Loucy (cell line): Measurements from ENCODE around the gene TCEAL3.

Source experiments
- H2AFZ ChIP-seq: fragments of 200-600 bp; sonication (generic); 2 replicates; pipeline ENCODE4 v1.6.0; 2016; ENCODE audit warnings: antibody characterized with exemption, mild to moderate bottlenecking, low read length, moderate library complexity
- H3F3A ChIP-seq: fragments of 200-600 bp; 2 replicates; pipeline ENCODE4 v1.6.0; 2016; ENCODE audit warnings: antibody characterized with exemption, low read depth, mild to moderate bottlenecking
- H3K27me3 ChIP-seq: fragments of 200-600 bp; sonication (generic); 2 replicates; pipeline ENCODE4 v1.6.1; 2014; ENCODE audit warnings: low read length, mild to moderate bottlenecking; ENCODE audit not compliant: insufficient read depth, poor library complexity, severe bottlenecking
- H3K36me3 ChIP-seq: fragments of 200-600 bp; sonication (generic); 2 replicates; pipeline ENCODE4 v1.6.1; 2016; ENCODE audit warnings: low read length; ENCODE audit not compliant: insufficient read depth
- H3K4me1 ChIP-seq: fragments of 200-600 bp; sonication (generic); 2 replicates; pipeline ENCODE4 v1.5.1; 2014; ENCODE audit warnings: low read length, mild to moderate bottlenecking; ENCODE audit not compliant: insufficient read depth, poor library complexity, severe bottlenecking
- H3K4me2 ChIP-seq: fragments of 200-600 bp; sonication (generic); 2 replicates; pipeline ENCODE4 v1.6.0; 2014; ENCODE audit warnings: antibody characterized with exemption, low read length, low read depth, mild to moderate bottlenecking; ENCODE audit not compliant: poor library complexity, severe bottlenecking
- H3K4me3 ChIP-seq: fragments of 200-600 bp; sonication (generic); 2 replicates; pipeline ENCODE4 v1.5.1; 2014; ENCODE audit warnings: low read length, mild to moderate bottlenecking, mixed read lengths; ENCODE audit not compliant: poor library complexity, severe bottlenecking
- H3K79me2 ChIP-seq: fragments of 200-600 bp; sonication (generic); 2 replicates; pipeline ENCODE4 v1.6.1; 2014; ENCODE audit warnings: low read length; ENCODE audit not compliant: insufficient read depth
- H3K9ac ChIP-seq: fragments of 200-600 bp; sonication (generic); 2 replicates; pipeline ENCODE4 v1.6.0; 2014; ENCODE audit warnings: mild to moderate bottlenecking, low read depth, low read length, moderate library complexity; ENCODE audit not compliant: poor library complexity, severe bottlenecking
- H3K9me2 ChIP-seq: fragments of 200-600 bp; sonication (generic); replicated peaks from 2 replicates; pipeline ENCODE4 v1.6.1; 2016; ENCODE audit warnings: low read depth, low read length, mixed read lengths
- H3K9me3 ChIP-seq: fragments of 200-600 bp; sonication (generic); 2 replicates; pipeline ENCODE4 v1.6.1; 2014; ENCODE audit warnings: mild to moderate bottlenecking, antibody characterized with exemption, low read length, low read depth; ENCODE audit not compliant: insufficient read depth
- H4K20me1 ChIP-seq: fragments of 200-600 bp; sonication (generic); 2 replicates; pipeline ENCODE4 v1.6.0; 2014; ENCODE audit warnings: antibody characterized with exemption, low read length, mild to moderate bottlenecking; ENCODE audit not compliant: insufficient read depth, poor library complexity, severe bottlenecking
- CTCF ChIP-seq: fragments of 200-600 bp; sonication (generic); conservative IDR thresholded peaks from 2 replicates; pipeline ENCODE4 v1.5.1; 2014; ENCODE audit warnings: mild to moderate bottlenecking, antibody characterized with exemption, low read length
- EZH2phosphoT487 ChIP-seq: fragments of 200-600 bp; IDR thresholded peaks from 2 replicates; pipeline ENCODE4 v1.6.1; 2018; ENCODE audit warnings: antibody characterized with exemption, mild to moderate bottlenecking, moderate library complexity, borderline replicate concordance

TCEAL3 gene

GRCh38 chrX:103629318-103630170 is 21.8 kb downstream of the TCEAL3 start:
- H3K4me2 ChIP-seq = peak overlapping the region; percentile 89
- H3K9me2 ChIP-seq = no peaks in the 10 kb centered on the region
- no peaks in the 10 kb centered on the region for H3F3A ChIP-seq
- no peaks in the 10 kb centered on the region for H4K20me1 ChIP-seq
- H3K79me2 ChIP-seq = peaks cover 3% of the 10 kb centered on the region; the same call in 1 of the 2 replicates
- no peaks in the 10 kb centered on the region for H3K9me3 ChIP-seq
- H3K4me3 ChIP-seq = peak overlapping the region; percentile 95
- H3K36me3 ChIP-seq = no peaks in the 10 kb centered on the region
- peak overlapping the region; percentile 92 for H3K9ac ChIP-seq
- no peaks in the 10 kb centered on the region for H3K27me3 ChIP-seq
- peak; percentile 62 for TF ChIP-seq CTCF
- TF ChIP-seq EZH2phosphoT487 = no peak
- peak overlapping the region; percentile 94 for H2AFZ ChIP-seq
- peaks cover 4% of the 10 kb centered on the region for H3K4me1 ChIP-seq

- Histone ChIP-seq H2AFZ (peak overlapping the region; percentile 94; the same call in 1 of the 2 replicates), H3K79me2 (peaks cover 3% of the 10 kb centered on the region; the same call in 1 of the 2 replicates), H3K9me3 (no peaks in the 10 kb centered on the region), H4K20me1 (no peaks in the 10 kb centered on the region), H3K4me1 (peaks cover 4% of the 10 kb centered on the region), H3F3A (no peaks in the 10 kb centered on the region), H3K27me3 (no peaks in the 10 kb centered on the region), H3K9me2 (no peaks in the 10 kb centered on the region), H3K9ac (peak overlapping the region; percentile 92), H3K4me2 (peak overlapping the region; percentile 89), H3K4me3 (peak overlapping the region; percentile 95), H3K36me3 (no peaks in the 10 kb centered on the region)
- TF ChIP-seq EZH2phosphoT487 (no peak), CTCF (no peak)
Observed at GRCh38 chrX:103630171-103630511, 22.4 kb downstream of the TCEAL3 start.

- Histone ChIP-seq H3K27me3 (no peaks in the 10 kb centered on the region), H3K4me2 (no peak overlapping the region), H4K20me1 (no peaks in the 10 kb centered on the region), H3K4me3 (no peak overlapping the region), H3F3A (no peaks in the 10 kb centered on the region), H2AFZ (no peak overlapping the region), H3K9ac (no peak overlapping the region), H3K4me1 (peaks cover 4% of the 10 kb centered on the region), H3K9me2 (no peaks in the 10 kb centered on the region), H3K79me2 (peaks cover 3% of the 10 kb centered on the region; the same call in 1 of the 2 replicates), H3K36me3 (no peaks in the 10 kb centered on the region), H3K9me3 (no peaks in the 10 kb centered on the region)
- TF ChIP-seq CTCF = no peak
- no peak for TF ChIP-seq EZH2phosphoT487
Observed at GRCh38 chrX:103631145-103631544, 23.4 kb downstream of the TCEAL3 start.
